ENCODE data around the gene SATB2.

The SATB2 gene

GRCh38 chr2:199356412-199356811 is 101.3 kb downstream of the SATB2 start:
- Histone ChIP-seq H3K4me3 (ENCODE audit: low read length in 2 of 2) (no peak overlapping the region), H3K4me1 (ENCODE audit: control insufficient read depth, insufficient read depth, low read length) (no peaks in the 10 kb centered on the region), H3K9me3 (ENCODE audit: control insufficient read depth in 2 of 2, low read length in 2 of 2) (no peaks in the 10 kb centered on the region), H3K27ac (ENCODE audit: low read length) (no peak overlapping the region), H3K36me3 (ENCODE audit: control insufficient read depth in 2 of 2, insufficient read depth in 2 of 2, low read length in 2 of 2) (no peaks in the 10 kb centered on the region), H3K9ac (ENCODE audit: low read length in 2 of 2) (no peak overlapping the region), H3K27me3 (ENCODE audit: control insufficient read depth in 1 of 2, insufficient read depth in 2 of 2, low read length in 2 of 2) (no peaks in the 10 kb centered on the region)

- H3K27ac ChIP-seq (ENCODE audit: low read length) = no peak overlapping the region
- H3K27me3 ChIP-seq (ENCODE audit: control insufficient read depth in 1 of 2, insufficient read depth in 2 of 2, low read length in 2 of 2) = no peaks in the 10 kb centered on the region
- H3K4me3 ChIP-seq (ENCODE audit: low read length in 2 of 2) = no peak overlapping the region
- no peak overlapping the region for H3K9ac ChIP-seq (ENCODE audit: low read length in 2 of 2)
- no peaks in the 10 kb centered on the region for H3K9me3 ChIP-seq (ENCODE audit: control insufficient read depth in 2 of 2, low read length in 2 of 2)
- H3K4me1 ChIP-seq (ENCODE audit: control insufficient read depth, insufficient read depth, low read length) = no peaks in the 10 kb centered on the region
- H3K36me3 ChIP-seq (ENCODE audit: control insufficient read depth in 2 of 2, insufficient read depth in 2 of 2, low read length in 2 of 2) = peaks cover 0 to 2% of the 10 kb centered on the region in 2 donors
These were observed 108.9 kb downstream of the SATB2 start for GRCh38 chr2:199348871-199349270.

GRCh38 chr2:199344012-199344411 is 113.7 kb downstream of the SATB2 start:
- Histone ChIP-seq H3K27me3 (ENCODE audit: control insufficient read depth in 1 of 2, insufficient read depth in 2 of 2, low read length in 2 of 2) (no peaks in the 10 kb centered on the region), H3K9me3 (ENCODE audit: control insufficient read depth in 2 of 2, low read length in 2 of 2) (no peaks in the 10 kb centered on the region), H3K27ac (ENCODE audit: low read length) (no peak overlapping the region), H3K4me1 (ENCODE audit: control insufficient read depth, insufficient read depth, low read length) (no peaks in the 10 kb centered on the region), H3K9ac (ENCODE audit: low read length in 2 of 2) (no peak overlapping the region), H3K36me3 (ENCODE audit: control insufficient read depth in 2 of 2, insufficient read depth in 2 of 2, low read length in 2 of 2) (peaks cover 0 to 2% of the 10 kb centered on the region in 2 donors), H3K4me3 (ENCODE audit: low read length in 2 of 2) (no peak overlapping the region)

- no peaks in the 10 kb centered on the region for H3K9me3 ChIP-seq (ENCODE audit: control insufficient read depth in 2 of 2, low read length in 2 of 2)
- H3K4me1 ChIP-seq (ENCODE audit: control insufficient read depth, insufficient read depth, low read length) = no peaks in the 10 kb centered on the region
- no peaks in the 10 kb centered on the region for H3K36me3 ChIP-seq (ENCODE audit: control insufficient read depth in 2 of 2, insufficient read depth in 2 of 2, low read length in 2 of 2)
- no peak overlapping the region for H3K4me3 ChIP-seq (ENCODE audit: low read length in 2 of 2)
- no peak overlapping the region for H3K27ac ChIP-seq (ENCODE audit: low read length)
- H3K27me3 ChIP-seq (ENCODE audit: control insufficient read depth in 1 of 2, insufficient read depth in 2 of 2, low read length in 2 of 2) = no peaks in the 10 kb centered on the region
- H3K9ac ChIP-seq (ENCODE audit: low read length in 2 of 2) = no peak overlapping the region
These were observed 115.4 kb downstream of the SATB2 start for GRCh38 chr2:199342334-199342733.

GRCh38 chr2:199341123-199341522 is 116.6 kb downstream of the SATB2 start:
- no peak overlapping the region for H3K27ac ChIP-seq (ENCODE audit: low read length)
- no peak overlapping the region for H3K9ac ChIP-seq (ENCODE audit: low read length in 2 of 2)
- H3K9me3 ChIP-seq (ENCODE audit: control insufficient read depth in 2 of 2, low read length in 2 of 2) = no peaks in the 10 kb centered on the region
- H3K36me3 ChIP-seq (ENCODE audit: control insufficient read depth in 2 of 2, insufficient read depth in 2 of 2, low read length in 2 of 2) = no peaks in the 10 kb centered on the region
- H3K4me1 ChIP-seq (ENCODE audit: control insufficient read depth, insufficient read depth, low read length) = no peaks in the 10 kb centered on the region
- H3K4me3 ChIP-seq (ENCODE audit: low read length in 2 of 2) = no peak overlapping the region
- H3K27me3 ChIP-seq (ENCODE audit: control insufficient read depth in 1 of 2, insufficient read depth in 2 of 2, low read length in 2 of 2) = no peaks in the 10 kb centered on the region

GRCh38 chr2:199339891-199340605 is 117.7 kb downstream of the SATB2 start:
- Histone ChIP-seq H3K9me3 (ENCODE audit: control insufficient read depth in 2 of 2, low read length in 2 of 2) (no peaks in the 10 kb centered on the region), H3K4me1 (ENCODE audit: control insufficient read depth, insufficient read depth, low read length) (no peaks in the 10 kb centered on the region), H3K36me3 (ENCODE audit: control insufficient read depth in 2 of 2, insufficient read depth in 2 of 2, low read length in 2 of 2) (no peaks in the 10 kb centered on the region), H3K4me3 (ENCODE audit: low read length in 2 of 2) (no peak overlapping the region), H3K27ac (ENCODE audit: low read length) (no peak overlapping the region), H3K27me3 (ENCODE audit: control insufficient read depth in 1 of 2, insufficient read depth in 2 of 2, low read length in 2 of 2) (no peaks in the 10 kb centered on the region), H3K9ac (ENCODE audit: low read length in 2 of 2) (no peak overlapping the region)

GRCh38 chr2:199336546-199336945 is 121.2 kb downstream of the SATB2 start:
- Histone ChIP-seq H3K4me1 (ENCODE audit: control insufficient read depth, insufficient read depth, low read length) (no peaks in the 10 kb centered on the region), H3K9me3 (ENCODE audit: control insufficient read depth in 2 of 2, low read length in 2 of 2) (no peaks in the 10 kb centered on the region), H3K4me3 (ENCODE audit: low read length in 2 of 2) (no peak overlapping the region), H3K27me3 (ENCODE audit: control insufficient read depth in 1 of 2, insufficient read depth in 2 of 2, low read length in 2 of 2) (no peaks in the 10 kb centered on the region), H3K27ac (ENCODE audit: low read length) (no peak overlapping the region), H3K36me3 (ENCODE audit: control insufficient read depth in 2 of 2, insufficient read depth in 2 of 2, low read length in 2 of 2) (no peaks in the 10 kb centered on the region), H3K9ac (ENCODE audit: low read length in 2 of 2) (no peak overlapping the region)

GRCh38 chr2:199335502-199335901 is 122.2 kb downstream of the SATB2 start:
- Histone ChIP-seq H3K27ac (ENCODE audit: low read length) (no peak overlapping the region), H3K4me1 (ENCODE audit: control insufficient read depth, insufficient read depth, low read length) (no peaks in the 10 kb centered on the region), H3K9ac (ENCODE audit: low read length in 2 of 2) (no peak overlapping the region), H3K27me3 (ENCODE audit: control insufficient read depth in 1 of 2, insufficient read depth in 2 of 2, low read length in 2 of 2) (no peaks in the 10 kb centered on the region), H3K9me3 (ENCODE audit: control insufficient read depth in 2 of 2, low read length in 2 of 2) (no peaks in the 10 kb centered on the region), H3K36me3 (ENCODE audit: control insufficient read depth in 2 of 2, insufficient read depth in 2 of 2, low read length in 2 of 2) (no peaks in the 10 kb centered on the region), H3K4me3 (ENCODE audit: low read length in 2 of 2) (no peak overlapping the region)

GRCh38 chr2:199329466-199329865 is 128.3 kb downstream of the SATB2 start:
- Histone ChIP-seq H3K9ac (ENCODE audit: low read length in 2 of 2) (no peak overlapping the region), H3K27ac (ENCODE audit: low read length) (no peak overlapping the region), H3K27me3 (ENCODE audit: control insufficient read depth in 1 of 2, insufficient read depth in 2 of 2, low read length in 2 of 2) (no peaks in the 10 kb centered on the region)

GRCh38 chr2:199329031-199329430 is 128.7 kb downstream of the SATB2 start:
- no peak overlapping the region for H3K4me3 ChIP-seq (ENCODE audit: low read length in 2 of 2)
- no peaks in the 10 kb centered on the region for H3K9me3 ChIP-seq (ENCODE audit: control insufficient read depth in 2 of 2, low read length in 2 of 2)
- H3K36me3 ChIP-seq (ENCODE audit: control insufficient read depth in 2 of 2, insufficient read depth in 2 of 2, low read length in 2 of 2) = no peaks in the 10 kb centered on the region
- H3K9ac ChIP-seq (ENCODE audit: low read length in 2 of 2) = no peak overlapping the region
- no peak overlapping the region for H3K27ac ChIP-seq (ENCODE audit: low read length)
- no peaks in the 10 kb centered on the region for H3K4me1 ChIP-seq (ENCODE audit: control insufficient read depth, insufficient read depth, low read length)
- no peaks in the 10 kb centered on the region for H3K27me3 ChIP-seq (ENCODE audit: control insufficient read depth in 1 of 2, insufficient read depth in 2 of 2, low read length in 2 of 2)

More at GRCh38 chr2:199329466-199329865, 128.3 kb downstream of the SATB2 start:
- H3K36me3 ChIP-seq (ENCODE audit: control insufficient read depth in 2 of 2, insufficient read depth in 2 of 2, low read length in 2 of 2) = no peaks in the 10 kb centered on the region
- H3K4me1 ChIP-seq (ENCODE audit: control insufficient read depth, insufficient read depth, low read length) = no peaks in the 10 kb centered on the region
- H3K9me3 ChIP-seq (ENCODE audit: control insufficient read depth in 2 of 2, low read length in 2 of 2) = no peaks in the 10 kb centered on the region
- no peak overlapping the region for H3K4me3 ChIP-seq (ENCODE audit: low read length in 2 of 2)

- Histone ChIP-seq H3K36me3 (ENCODE audit: control insufficient read depth in 2 of 2, insufficient read depth in 2 of 2, low read length in 2 of 2) (no peaks in the 10 kb centered on the region), H3K27ac (ENCODE audit: low read length) (no peak overlapping the region), H3K27me3 (ENCODE audit: control insufficient read depth in 1 of 2, insufficient read depth in 2 of 2, low read length in 2 of 2) (no peaks in the 10 kb centered on the region), H3K9ac (ENCODE audit: low read length in 2 of 2) (no peak overlapping the region), H3K4me3 (ENCODE audit: low read length in 2 of 2) (no peak overlapping the region), H3K9me3 (ENCODE audit: control insufficient read depth in 2 of 2, low read length in 2 of 2) (no peaks in the 10 kb centered on the region), H3K4me1 (ENCODE audit: control insufficient read depth, insufficient read depth, low read length) (no peaks in the 10 kb centered on the region)
These were observed 131.9 kb downstream of the SATB2 start for GRCh38 chr2:199325881-199326280.
